Liver (tissue), 9 donors: Measurements from ENCODE around the gene FLAD1. TPM values are rescaled to one million over a fixed set of nuclear protein-coding genes. Genes with fewer than 3 reads are reported as not detected.

Experiments
- DNase-seq: peaks from one replicate; pipeline ENCODE4 v3.0.0-alpha.2; 2017; ENCODE audit warnings: low spot score
- H3K27ac ChIP-seq, 2 donors: one replicate each; pipeline ENCODE4 v1.7.0; 2013; ENCODE audit warnings: inconsistent platforms in 2 of 2, low read length in 2 of 2, control low read depth in 1 of 2, low read depth in 1 of 2, mild to moderate bottlenecking in 1 of 2
- H3K27me3 ChIP-seq, 4 donors: one replicate each; pipeline versions ENCODE4 v1.6.1 to v1.7.0; 2013; ENCODE audit warnings: low read length in 3 of 4, inconsistent platforms in 1 of 4, mild to moderate bottlenecking in 1 of 4, moderate library complexity in 1 of 4; ENCODE audit not compliant: control insufficient read depth in 4 of 4, insufficient read depth in 4 of 4
- H3K36me3 ChIP-seq, 4 donors: one replicate each; pipeline versions ENCODE4 v1.6.1 to v1.7.0; 2013; ENCODE audit warnings: low read length in 3 of 4, mild to moderate bottlenecking in 3 of 4, low read depth in 1 of 4, moderate library complexity in 1 of 4; ENCODE audit not compliant: control insufficient read depth in 4 of 4, insufficient read depth in 3 of 4
- H3K4me1 ChIP-seq, 4 donors: one replicate each; pipeline versions ENCODE4 v1.6.1 to v1.7.0; 2013; ENCODE audit warnings: low read length in 3 of 4, mild to moderate bottlenecking in 3 of 4, moderate library complexity in 1 of 4; ENCODE audit not compliant: control insufficient read depth in 4 of 4, insufficient read depth in 4 of 4
- H3K4me3 ChIP-seq, 3 donors: one replicate each; pipeline versions ENCODE4 v1.6.1 to v1.7.0; 2013; ENCODE audit warnings: low read length in 3 of 3, control low read depth in 1 of 3, low read depth in 1 of 3, mild to moderate bottlenecking in 1 of 3
- H3K9ac ChIP-seq, 2 donors: one replicate each; pipeline ENCODE4 v1.7.0; 2013; ENCODE audit warnings: low read length in 2 of 2, mild to moderate bottlenecking in 2 of 2, moderate library complexity in 2 of 2, control low read depth in 1 of 2, low read depth in 1 of 2
- H3K9me3 ChIP-seq, 4 donors: one replicate each; pipeline versions ENCODE4 v1.6.1 to v1.7.0; 2013; ENCODE audit warnings: low read length in 3 of 4; ENCODE audit not compliant: control insufficient read depth in 4 of 4
- ATF3 ChIP-seq: IDR thresholded peaks from 2 replicates; pipeline ENCODE4 v1.6.1; 2016; ENCODE audit warnings: antibody characterized with exemption
- CTCF ChIP-seq: fragments of 150-350 bp; IDR thresholded peaks from 2 replicates; pipeline ENCODE4 v1.5.1; 2017; ENCODE audit warnings: improper control_type of control experiment, low read depth, low read length; ENCODE audit not compliant: missing input control
- EGR1 ChIP-seq, 2 donors: IDR thresholded peaks; 2 replicates each; pipeline ENCODE4 v1.6.1; 2016 to 2018; ENCODE audit warnings: antibody characterized with exemption in 2 of 2, low read depth in 2 of 2
- FOXA1 ChIP-seq: IDR thresholded peaks from 2 replicates; pipeline ENCODE4 v1.6.1; 2016; ENCODE audit warnings: antibody characterized with exemption
- FOXA2 ChIP-seq: IDR thresholded peaks from 2 replicates; pipeline ENCODE4 v1.6.1; 2016; ENCODE audit warnings: antibody characterized with exemption
- GABPA ChIP-seq, 2 donors: IDR thresholded peaks in 1 of 2; conservative IDR thresholded peaks in 1 of 2; 2 replicates each; pipeline ENCODE4 v1.6.1; 2016; ENCODE audit warnings: antibody characterized with exemption in 2 of 2, mild to moderate bottlenecking in 1 of 2, moderate library complexity in 1 of 2
- HNF4A ChIP-seq, 2 donors: conservative IDR thresholded peaks; 2 replicates each; pipeline ENCODE4 v1.6.1; 2016; ENCODE audit warnings: antibody characterized with exemption in 2 of 2, mild to moderate bottlenecking in 2 of 2
- HNF4G ChIP-seq: IDR thresholded peaks from 2 replicates; pipeline ENCODE4 v1.6.1; 2016; ENCODE audit warnings: antibody characterized with exemption
- JUND ChIP-seq, 2 donors: IDR thresholded peaks; 2 replicates each; pipeline ENCODE4 v1.6.1; 2016; ENCODE audit warnings: antibody characterized with exemption in 2 of 2
- MAX ChIP-seq: IDR thresholded peaks from 2 replicates; pipeline ENCODE4 v1.6.1; 2016; ENCODE audit warnings: antibody characterized with exemption
- NR2F2 ChIP-seq: IDR thresholded peaks from 2 replicates; pipeline ENCODE4 v1.6.1; 2016; ENCODE audit warnings: antibody characterized with exemption
- RAD21 ChIP-seq, 2 donors: IDR thresholded peaks; 2 replicates each; pipeline ENCODE4 v1.6.1; 2016; ENCODE audit warnings: antibody characterized with exemption in 2 of 2, mild to moderate bottlenecking in 2 of 2
- REST ChIP-seq: IDR thresholded peaks from 2 replicates; pipeline ENCODE4 v1.6.1; 2016; ENCODE audit warnings: antibody characterized with exemption, mild to moderate bottlenecking
- RXRA ChIP-seq, 2 donors: IDR thresholded peaks; 2 replicates each; pipeline ENCODE4 v1.6.1; 2017 to 2018; ENCODE audit warnings: antibody characterized with exemption in 2 of 2, mild to moderate bottlenecking in 1 of 2
- SP1 ChIP-seq: IDR thresholded peaks from 2 replicates; pipeline ENCODE4 v1.6.1; 2018; ENCODE audit warnings: antibody characterized with exemption, mild to moderate bottlenecking
- TAF1 ChIP-seq: conservative IDR thresholded peaks from 2 replicates; pipeline ENCODE4 v1.6.1; 2016; ENCODE audit warnings: antibody characterized with exemption, mild to moderate bottlenecking
- YY1 ChIP-seq: IDR thresholded peaks from 2 replicates; pipeline ENCODE4 v1.6.1; 2016; ENCODE audit warnings: antibody characterized with exemption, mild to moderate bottlenecking
- ZBTB33 ChIP-seq: IDR thresholded peaks from 2 replicates; pipeline ENCODE4 v1.6.1; 2016; ENCODE audit warnings: antibody characterized with exemption
- WGBS: extraction: QIAGEN DNeasy Blood & Tissue Kit; methylation state at CpG from one replicate; pipeline ENCODE4 v1.1.7; 2013; 5-methylcytosine and 5-hydroxymethylcytosine counted together
- polyA plus RNA-seq, 2 donors: library from polyadenylated mRNA; stranded (reverse) in 1 of 2; unstranded in 1 of 2; fragments of 200-250 nt in 1 of 2; fragments of >200 nt in 1 of 2; fragmentation: Nextera tagmentation in 1 of 2; extraction: Ambion mirVana in 1 of 2; gene quantifications; one replicate each; pipeline versions ENCODE4 v1.2.1 to v1.2.3, GENCODE V29; 2013 to 2015
- total RNA-seq, 2 donors: library from RNA; depleted of rRNA; stranded (reverse); fragments of >200 nt; gene quantifications; one replicate each; pipeline ENCODE4 v1.2.3, GENCODE V29; 2014
- donor health status: healthy.
- donor health status: healthy.
- donor health status: healthy.
- donor health status: healthy.
- donor health status: healthy.

Gene FLAD1
- total and polyA plus RNA-seq, 4 donors: 10.4 to 31.6 (median 22.5) TPM

GRCh38 chr1:154967331-154967950 lies 15.7 kb upstream of the FLAD1 start:
- H3K4me1 ChIP-seq: peaks cover 13 to 53% (median 30%) of the 10 kb centered on the region in 4 donors
- no peak overlapping the region for H3K9ac ChIP-seq

More at GRCh38 chr1:154967331-154967950, 15.7 kb upstream of the FLAD1 start:
- Histone ChIP-seq H3K36me3 (peaks cover 7 to 48% (median 35%) of the 10 kb centered on the region in 4 donors), H3K4me3 (no peak overlapping the region), H3K27me3 (no peaks in the 10 kb centered on the region), H3K9me3 (no peaks in the 10 kb centered on the region), H3K27ac (peak overlapping the region in 1 of 2 donors; percentile 2)
- no peak for DNase-seq
- WGBS: 85% methylated on average over 5 of the region's 5 CpGs
- no peak for TF ChIP-seq JUND (IDR thresholded peaks at IDR 0.05)
- TF ChIP-seq NR2F2: no peak
- TF ChIP-seq FOXA2: no peak
- no peak for TF ChIP-seq RAD21 (IDR thresholded peaks at IDR 0.05)
- no peak for TF ChIP-seq TAF1
- no peak for TF ChIP-seq FOXA1
- TF ChIP-seq HNF4G: no peak
- TF ChIP-seq SP1: no peak
- TF ChIP-seq HNF4A (conservative IDR thresholded peaks at IDR 0.05): no peak
- no peak for TF ChIP-seq ZBTB33
- TF ChIP-seq REST: no peak
- no peak for TF ChIP-seq EGR1 (IDR thresholded peaks at IDR 0.05; ENCODE audit: low read depth in 2 of 2)
- no peak for TF ChIP-seq ATF3
- no peak for TF ChIP-seq RXRA (IDR thresholded peaks at IDR 0.05)
- no peak for TF ChIP-seq GABPA (IDR thresholded peaks at IDR 0.05 in 1 of 2, conservative IDR thresholded peaks at IDR 0.05 in 1 of 2)
- no peak for TF ChIP-seq MAX
- TF ChIP-seq CTCF: no peak
- no peak for TF ChIP-seq YY1
